Endothelial cell of umbilical vein (primary cell): ENCODE measurements around the gene IQGAP2. TPM values are rescaled to one million over a fixed set of nuclear protein-coding genes. Genes with fewer than 3 reads are reported as not detected.

Source experiments
- BruUV-seq: library from RNA; stranded (reverse); fragments of 400-500 nt; replicated peaks from 2 replicates; lab custom pipeline; 2021; lab: Mats Ljungman, UMichigan
- CTCF ChIA-PET: fragments of 300-600, 350-600 bp; sonication (Branson Sonifier 250); formaldehyde crosslinking; loops from one replicate; lab custom pipeline; 2021; ENCODE audit warnings: antibody characterized with exemption, inconsistent platforms; lab: Charles Lee
- POLR2A ChIA-PET: fragments of 300-600, 350-600 bp; sonication (Branson Sonifier 250); formaldehyde crosslinking; loops from one replicate; lab custom pipeline; 2021; ENCODE audit warnings: antibody characterized with exemption, inconsistent platforms; lab: Charles Lee
- DNase-seq: peaks from one replicate; pipeline ENCODE4 v3.0.0-alpha.2; 2011; ENCODE audit warnings: low read depth, low spot score
- FAIRE-seq: peaks from 2 replicates; lab custom pipeline; 2011; peaks lifted over from hg19 to GRCh38; lab: Jason Lieb, UNC
- H2AFZ ChIP-seq: 2 replicates; pipeline ENCODE4 v1.6.0; 2012; ENCODE audit warnings: low read depth, low read length, control low read depth, inconsistent platforms
- H3K27ac ChIP-seq: 2 replicates; pipeline ENCODE4 v1.5.1; 2011; ENCODE audit warnings: low read depth, mild to moderate bottlenecking, control low read depth, low read length, moderate library complexity; ENCODE audit not compliant: insufficient read depth
- H3K27me3 ChIP-seq, 2 experiments: 2 replicates each; pipeline versions ENCODE4 v1.6.0 to v1.6.1; 2011; ENCODE audit warnings: low read length in 2 of 2, mixed read lengths in 1 of 2; ENCODE audit not compliant: control insufficient read depth in 2 of 2, insufficient read depth in 2 of 2
- H3K36me3 ChIP-seq, 2 experiments: 2 replicates in 1 of 2; 3 replicates in 1 of 2; pipeline ENCODE4 v1.5.1; 2011; ENCODE audit warnings: low read length in 2 of 2, mild to moderate bottlenecking in 1 of 2, moderate library complexity in 1 of 2; ENCODE audit not compliant: control insufficient read depth in 2 of 2, insufficient read depth in 2 of 2; ENCODE audit errors: extremely low read depth in 1 of 2
- H3K4me1 ChIP-seq: 3 replicates; pipeline ENCODE4 v1.5.1; 2011; ENCODE audit warnings: mild to moderate bottlenecking, low read length; ENCODE audit not compliant: control insufficient read depth, insufficient read depth; ENCODE audit errors: extremely low read depth
- H3K4me2 ChIP-seq: 2 replicates; pipeline ENCODE4 v1.6.1; 2011; ENCODE audit warnings: low read length, control low read depth, mixed read lengths; ENCODE audit not compliant: insufficient read depth
- H3K4me3 ChIP-seq, 3 experiments: fragments of 200-600 bp in 1 of 3; sonication (generic), shearing (Covaris generic) in 1 of 3; replicated peaks in 1 of 3; 2 replicates each; pipeline ENCODE4 v1.5.1; 2011 to 2016; ENCODE audit warnings: control low read depth in 3 of 3, low read length in 3 of 3, mild to moderate bottlenecking in 2 of 3, inconsistent platforms in 1 of 3, low read depth in 1 of 3, moderate library complexity in 1 of 3; ENCODE audit not compliant: insufficient read depth in 1 of 3
- H3K79me2 ChIP-seq: 2 replicates; pipeline ENCODE4 v1.6.0; 2012; ENCODE audit warnings: low read length, inconsistent platforms; ENCODE audit not compliant: control insufficient read depth, insufficient read depth
- H3K9ac ChIP-seq: replicated peaks from 2 replicates; pipeline ENCODE3; 2011; ENCODE audit warnings: low read length, control low read depth; ENCODE audit not compliant: insufficient read depth; ENCODE audit errors: extremely low read depth
- H3K9me1 ChIP-seq: replicated peaks from 3 replicates; pipeline ENCODE4 v1.6.0; 2011; ENCODE audit warnings: mild to moderate bottlenecking, low read length; ENCODE audit not compliant: control insufficient read depth, insufficient read depth; ENCODE audit errors: extremely low read depth
- H3K9me3 ChIP-seq: replicated peaks from 2 replicates; pipeline ENCODE4 v1.5.1; 2012; ENCODE audit warnings: low read length, inconsistent platforms; ENCODE audit not compliant: control insufficient read depth, insufficient read depth
- H4K20me1 ChIP-seq: replicated peaks from 2 replicates; pipeline ENCODE3; 2011; ENCODE audit warnings: mild to moderate bottlenecking, low read length; ENCODE audit not compliant: control insufficient read depth, insufficient read depth; ENCODE audit errors: extremely low read depth
- EZH2 ChIP-seq: IDR thresholded peaks from 2 replicates; pipeline ENCODE4 v1.6.1; 2012; ENCODE audit warnings: borderline replicate concordance, low read depth, mild to moderate bottlenecking, moderate library complexity, low read length, inconsistent platforms; ENCODE audit not compliant: severe bottlenecking
- FOS ChIP-seq: IDR thresholded peaks from 2 replicates; pipeline ENCODE4 v1.6.1; 2011; ENCODE audit warnings: mild to moderate bottlenecking, low read length, moderate library complexity, borderline replicate concordance; ENCODE audit not compliant: insufficient read depth
- GATA2 ChIP-seq: IDR thresholded peaks from 2 replicates; pipeline ENCODE4 v1.7.0; 2011; ENCODE audit warnings: low read depth, mild to moderate bottlenecking, moderate library complexity, mixed read lengths, low read length; ENCODE audit not compliant: insufficient read length, insufficient read depth
- JUN ChIP-seq: IDR thresholded peaks from 2 replicates; pipeline ENCODE4 v1.6.1; 2011; ENCODE audit warnings: borderline replicate concordance, low read depth; ENCODE audit not compliant: insufficient read length, insufficient read depth
- POLR2A ChIP-seq: IDR thresholded peaks from 2 replicates; pipeline ENCODE4 v1.6.1; 2012; ENCODE audit warnings: low read depth, mild to moderate bottlenecking, control low read depth, low read length
- POLR2AphosphoS5 ChIP-seq: IDR thresholded peaks from 2 replicates; pipeline ENCODE4 v1.6.1; 2012; ENCODE audit warnings: low read depth, mild to moderate bottlenecking, control low read depth, low read length, moderate library complexity; ENCODE audit not compliant: insufficient read depth
- dilution Hi-C: fragments of 300-500 bp; cut with MboI; formaldehyde crosslinking; loops from one replicate; pipeline ENCODE4 v1.15.0; 2019; ENCODE audit warnings: low sequenced_read_pairs; ENCODE audit not compliant: extremely low pct_ligation_motif_present
- intact Hi-C: fragments of 100-400 bp; cut with micrococcal nuclease; formaldehyde crosslinking; loops from one replicate; pipeline ENCODE4 v1.10.0; 2022
- polyA plus RNA-seq, 4 experiments: library from polyadenylated mRNA; depleted of rRNA in 3 of 4; stranded (reverse) in 3 of 4; unstranded in 1 of 4; fragments of >200 nt; gene quantifications; 2 replicates each; pipeline versions ENCODE4 v1.2.1 to v1.2.3, GENCODE V29; 2011 to 2012; ENCODE audit warnings: missing spikeins in 1 of 4
- total RNA-seq: library from RNA; stranded (reverse); gene quantifications from 2 replicates; pipeline ENCODE4 v1.2.3, GENCODE V29; 2021
- TF ChIP-seq, protein P1 (sequence below), 2 donors: IDR thresholded peaks; 1 replicate in 1 of 2; 2 replicates in 1 of 2; pipeline ENCODE4 v1.5.1; 2011; ENCODE audit warnings: low read length in 2 of 2, mild to moderate bottlenecking in 2 of 2, moderate library complexity in 2 of 2, control low read depth in 1 of 2, inconsistent platforms in 1 of 2, low read depth in 1 of 2; ENCODE audit not compliant: insufficient read depth in 1 of 2; ENCODE audit errors: extremely low read depth in 1 of 2
- TF ChIP-seq, protein P2 (sequence below): IDR thresholded peaks from 2 replicates; pipeline ENCODE4 v1.6.1; 2011; ENCODE audit not compliant: insufficient read depth, insufficient read length

IQGAP2 gene
- total and polyA plus RNA-seq, 2 donors (not counting 3 experiments of a cell fraction or from before 2014, with no cell fraction given) = 4.5 to 4.7 TPM

DNA sequence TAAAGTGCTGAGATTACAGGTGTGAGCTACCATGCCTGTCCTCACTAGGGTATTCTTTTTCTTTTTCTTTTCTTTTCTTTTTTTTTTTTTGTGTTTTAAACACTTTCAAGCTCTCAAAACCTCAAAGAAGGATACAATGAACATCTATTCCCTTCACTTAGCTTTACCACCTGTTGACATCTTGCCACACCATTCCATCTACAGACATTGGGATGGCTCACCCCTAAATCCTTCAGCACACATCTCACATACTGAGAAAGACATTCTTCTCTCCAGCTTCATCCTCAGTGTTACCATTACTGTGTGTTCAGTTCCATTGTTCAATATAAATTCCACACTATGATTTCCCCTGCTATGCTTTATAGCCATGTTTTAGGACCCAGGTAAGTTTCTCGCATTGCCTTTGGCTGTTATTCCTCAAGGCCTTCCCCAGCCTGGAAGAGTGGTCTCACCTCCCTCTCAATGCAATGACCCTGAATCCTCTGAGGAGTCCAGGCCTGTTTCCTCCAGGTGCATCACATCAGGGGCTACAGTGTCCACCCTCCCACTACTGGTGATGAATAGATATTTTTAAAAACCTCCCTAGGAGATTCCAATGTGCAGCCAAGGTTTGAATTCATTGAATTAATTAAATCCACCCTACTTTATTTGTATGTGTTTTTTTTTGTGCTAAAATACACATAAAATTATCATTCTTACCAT, 16.7 kb downstream of the IQGAP2 start:
- FAIRE-seq (no peak), DNase-seq (no peak)
- Histone ChIP-seq H3K27ac (no peak overlapping the region), H2AFZ (no peak overlapping the region), H3K27me3 (no peaks in the 10 kb centered on the region), H3K9ac (no peak overlapping the region), H3K9me1 (no peaks in the 10 kb centered on the region), H3K9me3 (no peaks in the 10 kb centered on the region), H3K79me2 (no peaks in the 10 kb centered on the region), H4K20me1 (no peaks in the 10 kb centered on the region), H3K4me3 (no peak overlapping the region), H3K36me3 (no peaks in the 10 kb centered on the region), H3K4me2 (no peak overlapping the region), H3K4me1 (no peaks in the 10 kb centered on the region)
- intact Hi-C loops = no loop called here
- no TSS peak for BruUV-seq
- dilution Hi-C loops = no loop called here
- ChIA-PET POLR2A (no interaction called here), CTCF (interaction anchor here (1.1 kb wide), 1 partner anchor 14 kb away, joined by 3 read pairs; no protein-coding TSS in a partner anchor)
- no peak for TF ChIP-seq GATA2
- TF ChIP-seq, protein P1, sequence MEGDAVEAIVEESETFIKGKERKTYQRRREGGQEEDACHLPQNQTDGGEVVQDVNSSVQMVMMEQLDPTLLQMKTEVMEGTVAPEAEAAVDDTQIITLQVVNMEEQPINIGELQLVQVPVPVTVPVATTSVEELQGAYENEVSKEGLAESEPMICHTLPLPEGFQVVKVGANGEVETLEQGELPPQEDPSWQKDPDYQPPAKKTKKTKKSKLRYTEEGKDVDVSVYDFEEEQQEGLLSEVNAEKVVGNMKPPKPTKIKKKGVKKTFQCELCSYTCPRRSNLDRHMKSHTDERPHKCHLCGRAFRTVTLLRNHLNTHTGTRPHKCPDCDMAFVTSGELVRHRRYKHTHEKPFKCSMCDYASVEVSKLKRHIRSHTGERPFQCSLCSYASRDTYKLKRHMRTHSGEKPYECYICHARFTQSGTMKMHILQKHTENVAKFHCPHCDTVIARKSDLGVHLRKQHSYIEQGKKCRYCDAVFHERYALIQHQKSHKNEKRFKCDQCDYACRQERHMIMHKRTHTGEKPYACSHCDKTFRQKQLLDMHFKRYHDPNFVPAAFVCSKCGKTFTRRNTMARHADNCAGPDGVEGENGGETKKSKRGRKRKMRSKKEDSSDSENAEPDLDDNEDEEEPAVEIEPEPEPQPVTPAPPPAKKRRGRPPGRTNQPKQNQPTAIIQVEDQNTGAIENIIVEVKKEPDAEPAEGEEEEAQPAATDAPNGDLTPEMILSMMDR (IDR thresholded peaks at IDR 0.05; ENCODE audit: extremely low read depth in 1 of 2, insufficient read depth in 1 of 2, low read depth in 1 of 2, low read length in 2 of 2) = no peak

- H3K79me2 ChIP-seq = no peaks in the 10 kb centered on the region
- H3K4me3 ChIP-seq = no peak overlapping the region
- no peaks in the 10 kb centered on the region for H3K36me3 ChIP-seq
- TF ChIP-seq POLR2A (no peak), JUN (no peak), FOS (no peak), POLR2AphosphoS5 (no peak), EZH2 (no peak)
- TF ChIP-seq, protein P1 (IDR thresholded peaks at IDR 0.05; ENCODE audit: extremely low read depth in 1 of 2, insufficient read depth in 1 of 2, low read depth in 1 of 2, low read length in 2 of 2) = no peak
- TF ChIP-seq, protein P2, sequence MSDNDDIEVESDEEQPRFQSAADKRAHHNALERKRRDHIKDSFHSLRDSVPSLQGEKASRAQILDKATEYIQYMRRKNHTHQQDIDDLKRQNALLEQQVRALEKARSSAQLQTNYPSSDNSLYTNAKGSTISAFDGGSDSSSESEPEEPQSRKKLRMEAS = no peak
- H3K4me2 ChIP-seq = no peak overlapping the region
- no peak overlapping the region for H3K27ac ChIP-seq
- peaks cover 0 to 1% of the 10 kb centered on the region in 2 experiments for H3K27me3 ChIP-seq
- H3K9me1 ChIP-seq = no peaks in the 10 kb centered on the region
- no peaks in the 10 kb centered on the region for H3K4me1 ChIP-seq
- DNase-seq (no peak), FAIRE-seq (no peak)
- no peak overlapping the region for H3K9ac ChIP-seq
- dilution Hi-C loops = no loop called here
- no peak overlapping the region for H2AFZ ChIP-seq
- CTCF ChIA-PET = interaction anchor here (1.5 kb wide), 1 partner anchor 8 kb away, joined by 4 read pairs; no protein-coding TSS in a partner anchor
- no peaks in the 10 kb centered on the region for H4K20me1 ChIP-seq
- intact Hi-C loops = no loop called here
- BruUV-seq = no TSS peak
- POLR2A ChIA-PET = no interaction called here
- no peaks in the 10 kb centered on the region for H3K9me3 ChIP-seq
These were observed 19.1 kb downstream of the IQGAP2 start for GRCh38 chr5:76422227-76422626.
